NCI-H146 treated with DMSO at 0.1 percent for 48 hours (cell line): ENCODE data around the gene MSI2.

Source experiments
- DNase-seq: peaks from one replicate; lab custom pipeline; 2025; ENCODE audit not compliant: unreplicated experiment; lab: John Stamatoyannopoulos, UW

The MSI2 gene

GRCh38 chr17:57313097-57313835 is 56.9 kb downstream of the MSI2 start:
- DNase-seq: peak; percentile 86

GRCh38 chr17:57315061-57316015 is 59.0 kb downstream of the MSI2 start:
- peak; percentile 39 for DNase-seq

GRCh38 chr17:57316361-57316760 is 60.0 kb downstream of the MSI2 start:
- no peak for DNase-seq

- DNase-seq: no peak
Observed at GRCh38 chr17:57317079-57317478, 60.8 kb downstream of the MSI2 start.

- no peak for DNase-seq
Observed at GRCh38 chr17:57318913-57319312, 62.6 kb downstream of the MSI2 start.

GRCh38 chr17:57319806-57320205 is 63.5 kb downstream of the MSI2 start:
- DNase-seq: no peak

GRCh38 chr17:57323391-57323790 is 67.1 kb downstream of the MSI2 start:
- DNase-seq: no peak

- DNase-seq: no peak
Observed at GRCh38 chr17:57324060-57324459, 67.7 kb downstream of the MSI2 start.

- DNase-seq: no peak
Observed at GRCh38 chr17:57324631-57325030, 68.3 kb downstream of the MSI2 start.

- DNase-seq: no peak
Observed at GRCh38 chr17:57326336-57326735, 70.0 kb downstream of the MSI2 start.

- no peak for DNase-seq
Observed at GRCh38 chr17:57326764-57327163, 70.4 kb downstream of the MSI2 start.

GRCh38 chr17:57327176-57327970 is 71.0 kb downstream of the MSI2 start:
- no peak for DNase-seq

GRCh38 chr17:57328109-57328882 is 72.0 kb downstream of the MSI2 start:
- no peak for DNase-seq

- no peak for DNase-seq
Observed at GRCh38 chr17:57329380-57330214, 73.3 kb downstream of the MSI2 start.

GRCh38 chr17:57330587-57330986 is 74.3 kb downstream of the MSI2 start:
- DNase-seq: no peak

- no peak for DNase-seq
Observed at GRCh38 chr17:57331423-57331822, 75.1 kb downstream of the MSI2 start.

GRCh38 chr17:57332501-57332900 is 76.2 kb downstream of the MSI2 start:
- no peak for DNase-seq

- DNase-seq: no peak
Observed at GRCh38 chr17:57335195-57335792, 79.0 kb downstream of the MSI2 start.

- no peak for DNase-seq
Observed at GRCh38 chr17:57337390-57337789, 81.1 kb downstream of the MSI2 start.
